ENCODE data around the gene MOK.

- TF ChIP-seq POLR2A (IDR thresholded peaks at IDR 0.05; ENCODE audit: low read depth, low read length), result no peak
- TF ChIP-seq POLR2AphosphoS5 (IDR thresholded peaks at IDR 0.05; ENCODE audit: low read depth, low read length), result no peak
- no peak for TF ChIP-seq TAF1 (IDR thresholded peaks at IDR 0.05; ENCODE audit: low read depth, low read length)
These were observed 107.6 kb downstream of the MOK start for GRCh38 chr14:102197317-102197853.

All from GM12891 (cell line).